Astrocyte (in vitro differentiated cells and primary cell): ENCODE results near the gene GRB10. TPM values are rescaled to one million over a fixed set of nuclear protein-coding genes. Genes with fewer than 3 reads are reported as not detected.

Experiments used
- DNase-seq: peaks from one replicate; pipeline ENCODE4 v3.0.0-alpha.2; 2010; ENCODE audit warnings: low read depth
- FAIRE-seq: peaks from 2 replicates; lab custom pipeline; 2011; peaks lifted over from hg19 to GRCh38; lab: Jason Lieb, UNC
- H2AFZ ChIP-seq: 2 replicates; pipeline ENCODE4 v1.6.0; 2012; ENCODE audit warnings: low read depth, low read length, inconsistent platforms
- H3K27ac ChIP-seq: 2 replicates; pipeline ENCODE4 v1.5.1; 2011; ENCODE audit warnings: low read depth, low read length, inconsistent platforms
- H3K27me3 ChIP-seq: 2 replicates; pipeline ENCODE4 v1.6.0; 2011; ENCODE audit warnings: low read length, inconsistent platforms; ENCODE audit not compliant: insufficient read depth
- H3K36me3 ChIP-seq: 2 replicates; pipeline ENCODE4 v1.5.1; 2011; ENCODE audit warnings: low read length, inconsistent platforms; ENCODE audit not compliant: insufficient read depth
- H3K4me1 ChIP-seq: 2 replicates; pipeline ENCODE4 v1.5.1; 2011; ENCODE audit warnings: low read length, inconsistent platforms; ENCODE audit not compliant: insufficient read depth
- H3K4me2 ChIP-seq: 2 replicates; pipeline ENCODE4 v1.6.0; 2012; ENCODE audit warnings: low read length, inconsistent platforms
- H3K4me3 ChIP-seq: 2 replicates; pipeline ENCODE4 v1.5.1; 2011; ENCODE audit warnings: low read depth, mild to moderate bottlenecking, low read length, inconsistent platforms; ENCODE audit not compliant: insufficient read depth
- H3K79me2 ChIP-seq: 2 replicates; pipeline ENCODE4 v1.6.0; 2012; ENCODE audit warnings: mild to moderate bottlenecking, low read length, inconsistent platforms; ENCODE audit not compliant: insufficient read depth
- H3K9ac ChIP-seq: 2 replicates; pipeline ENCODE4 v1.6.0; 2012; ENCODE audit warnings: mild to moderate bottlenecking, low read length, inconsistent platforms
- H3K9me3 ChIP-seq: 2 replicates; pipeline ENCODE4 v1.5.1; 2012; ENCODE audit warnings: low read depth, mild to moderate bottlenecking, low read length, inconsistent platforms; ENCODE audit not compliant: insufficient read depth
- H4K20me1 ChIP-seq: 2 replicates; pipeline ENCODE4 v1.6.0; 2012; ENCODE audit warnings: low read length, inconsistent platforms; ENCODE audit not compliant: insufficient read depth
- H3K27ac Mint-ChIP-seq: one replicate; pipeline ENCODE4 v1.8.0; 2021; ENCODE audit warnings: mild to moderate bottlenecking, mixed read lengths; ENCODE audit not compliant: unreplicated experiment
- H3K27me3 Mint-ChIP-seq: one replicate; pipeline ENCODE4 v1.8.0; 2021; ENCODE audit warnings: low read depth, mixed read lengths; ENCODE audit not compliant: unreplicated experiment
- H3K36me3 Mint-ChIP-seq: one replicate; pipeline ENCODE4 v1.8.0; 2021; ENCODE audit warnings: low read depth, mixed read lengths; ENCODE audit not compliant: unreplicated experiment
- H3K4me1 Mint-ChIP-seq: one replicate; pipeline ENCODE4 v1.8.0; 2021; ENCODE audit warnings: low read depth, mixed read lengths; ENCODE audit not compliant: unreplicated experiment
- H3K4me3 Mint-ChIP-seq: one replicate; pipeline ENCODE4 v1.8.0; 2021; ENCODE audit warnings: mild to moderate bottlenecking, moderate library complexity, mixed read lengths; ENCODE audit not compliant: unreplicated experiment
- H3K9me3 Mint-ChIP-seq: one replicate; pipeline ENCODE4 v1.8.0; 2021; ENCODE audit warnings: mild to moderate bottlenecking, mixed read lengths; ENCODE audit not compliant: unreplicated experiment
- EZH2 ChIP-seq: IDR thresholded peaks from 2 replicates; pipeline ENCODE4 v1.6.1; 2012; ENCODE audit warnings: mild to moderate bottlenecking, low read length, inconsistent platforms; ENCODE audit not compliant: insufficient read depth
- total RNA-seq: library from RNA; stranded (reverse); gene quantifications from 2 replicates; pipeline ENCODE4 v1.2.1, GENCODE V29; 2021
- TF ChIP-seq, protein P1 (sequence below): IDR thresholded peaks from 2 replicates; pipeline ENCODE4 v1.5.1; 2011; ENCODE audit warnings: low read depth, mild to moderate bottlenecking, inconsistent platforms, low read length, moderate library complexity; ENCODE audit not compliant: insufficient read depth

Gene GRB10
- total RNA-seq, 1 donor from 2014 or later: 81.9 TPM

DNA sequence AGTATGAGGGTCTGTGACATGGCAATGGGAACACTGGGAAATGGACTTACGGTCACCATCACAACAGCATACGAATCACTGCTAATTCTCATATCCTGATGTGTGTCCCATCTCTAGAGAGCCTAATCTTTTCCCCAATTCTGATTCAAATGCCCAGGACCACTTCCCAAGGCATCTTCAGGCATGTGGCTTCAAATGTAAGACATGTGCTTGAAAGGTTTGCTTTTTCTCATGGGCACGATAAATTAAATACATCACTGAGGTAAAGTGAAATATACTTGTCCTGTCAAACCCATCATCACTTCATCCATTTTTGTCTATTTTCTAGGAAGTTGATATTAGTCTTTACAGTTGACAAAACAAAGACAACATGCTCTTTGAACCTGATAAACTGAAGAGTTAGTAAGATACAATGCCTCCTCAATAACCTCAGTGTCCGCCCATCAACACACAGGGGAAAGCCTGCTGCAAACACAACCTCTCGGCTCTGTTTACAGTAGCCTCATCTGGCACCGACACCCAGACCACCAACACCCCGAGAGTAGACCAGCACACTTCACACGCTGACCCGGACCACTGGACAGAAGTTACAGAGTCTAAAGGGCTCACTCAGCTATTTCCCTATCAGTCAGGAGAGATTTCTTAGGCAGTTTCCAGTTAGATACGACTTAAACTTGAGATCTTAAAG is 24.8 kb downstream of the GRB10 start:
- Histone ChIP-seq H4K20me1 (peaks cover 96% of the 10 kb centered on the region), H3K9me3 (no peaks in the 10 kb centered on the region), H3K79me2 (peaks cover 99% of the 10 kb centered on the region), H2AFZ (no peak overlapping the region), H3K4me2 (no peak overlapping the region), H3K4me1 (no peaks in the 10 kb centered on the region), H3K36me3 (peaks cover 9% of the 10 kb centered on the region), H3K27ac (no peak overlapping the region), H3K9ac (no peak overlapping the region), H3K4me3 (no peak overlapping the region), H3K27me3 (no peaks in the 10 kb centered on the region)
- H3K4me3 Mint-ChIP-seq: no peak overlapping the region
- DNase-seq: no peak
- no peaks in the 10 kb centered on the region for H3K9me3 Mint-ChIP-seq
- H3K36me3 Mint-ChIP-seq: peaks cover 8% of the 10 kb centered on the region
- FAIRE-seq: no peak
- H3K4me1 Mint-ChIP-seq: peaks cover 12% of the 10 kb centered on the region
- TF ChIP-seq, protein P1, sequence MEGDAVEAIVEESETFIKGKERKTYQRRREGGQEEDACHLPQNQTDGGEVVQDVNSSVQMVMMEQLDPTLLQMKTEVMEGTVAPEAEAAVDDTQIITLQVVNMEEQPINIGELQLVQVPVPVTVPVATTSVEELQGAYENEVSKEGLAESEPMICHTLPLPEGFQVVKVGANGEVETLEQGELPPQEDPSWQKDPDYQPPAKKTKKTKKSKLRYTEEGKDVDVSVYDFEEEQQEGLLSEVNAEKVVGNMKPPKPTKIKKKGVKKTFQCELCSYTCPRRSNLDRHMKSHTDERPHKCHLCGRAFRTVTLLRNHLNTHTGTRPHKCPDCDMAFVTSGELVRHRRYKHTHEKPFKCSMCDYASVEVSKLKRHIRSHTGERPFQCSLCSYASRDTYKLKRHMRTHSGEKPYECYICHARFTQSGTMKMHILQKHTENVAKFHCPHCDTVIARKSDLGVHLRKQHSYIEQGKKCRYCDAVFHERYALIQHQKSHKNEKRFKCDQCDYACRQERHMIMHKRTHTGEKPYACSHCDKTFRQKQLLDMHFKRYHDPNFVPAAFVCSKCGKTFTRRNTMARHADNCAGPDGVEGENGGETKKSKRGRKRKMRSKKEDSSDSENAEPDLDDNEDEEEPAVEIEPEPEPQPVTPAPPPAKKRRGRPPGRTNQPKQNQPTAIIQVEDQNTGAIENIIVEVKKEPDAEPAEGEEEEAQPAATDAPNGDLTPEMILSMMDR: no peak
- TF ChIP-seq EZH2: no peak
- H3K27ac Mint-ChIP-seq: no peak overlapping the region
- H3K27me3 Mint-ChIP-seq: no peaks in the 10 kb centered on the region

DNA sequence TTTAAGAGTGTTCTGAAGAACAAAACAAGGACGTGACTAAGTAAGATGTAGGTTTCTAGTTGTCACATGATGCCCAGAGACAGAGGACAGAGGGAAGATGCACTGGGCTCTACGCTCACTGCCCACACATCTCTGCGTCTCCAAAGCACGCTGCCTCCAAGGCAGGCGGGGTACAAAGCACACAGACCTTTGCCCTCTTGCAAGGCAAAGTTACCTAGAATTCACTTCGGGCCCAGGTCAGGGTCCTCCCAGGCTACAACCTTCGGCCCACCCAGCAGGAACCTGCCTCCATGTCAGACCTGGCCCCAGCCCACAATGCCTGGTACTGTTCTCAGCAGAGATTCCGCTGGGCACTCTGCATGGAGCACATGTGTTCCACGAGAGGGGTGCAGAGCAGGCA is 26.5 kb downstream of the GRB10 start:
- Histone ChIP-seq H4K20me1 (peaks cover 96% of the 10 kb centered on the region), H3K9me3 (no peaks in the 10 kb centered on the region), H3K27me3 (no peaks in the 10 kb centered on the region), H3K9ac (no peak overlapping the region), H3K27ac (no peak overlapping the region), H3K4me1 (no peaks in the 10 kb centered on the region), H3K79me2 (peaks cover 100% of the 10 kb centered on the region), H2AFZ (no peak overlapping the region), H3K36me3 (peaks cover 6% of the 10 kb centered on the region), H3K4me3 (no peak overlapping the region), H3K4me2 (no peak overlapping the region)
- Mint-ChIP-seq H3K4me1 (peaks cover 9% of the 10 kb centered on the region), H3K27ac (no peak overlapping the region), H3K27me3 (no peaks in the 10 kb centered on the region), H3K4me3 (no peak overlapping the region), H3K36me3 (peaks cover 16% of the 10 kb centered on the region), H3K9me3 (no peaks in the 10 kb centered on the region)
- TF ChIP-seq, protein P1: no peak
- TF ChIP-seq EZH2: no peak
- FAIRE-seq (no peak), DNase-seq (no peak)

DNA sequence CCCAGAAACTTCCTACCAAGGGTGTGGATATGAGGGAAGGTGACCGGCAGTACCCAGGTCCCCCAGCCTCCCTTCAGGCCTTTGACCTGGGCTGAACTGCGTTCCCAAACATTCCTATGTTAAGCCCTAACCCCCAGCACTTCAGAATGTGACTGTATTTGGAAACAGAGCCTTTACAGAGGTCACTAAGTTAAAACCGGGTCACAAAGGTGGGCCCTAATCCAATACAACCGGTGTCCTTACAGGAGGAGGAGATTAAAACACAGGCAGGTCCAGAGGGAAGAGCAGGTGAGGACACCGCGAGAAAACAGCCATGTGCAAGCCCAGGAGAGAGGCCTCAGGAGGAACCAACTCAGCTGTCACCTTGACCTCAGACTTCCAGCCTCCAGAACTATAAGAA is 28.0 kb downstream of the GRB10 start:
- H4K20me1 ChIP-seq: peaks cover 98% of the 10 kb centered on the region

More for the DNA sequence above, 28.0 kb downstream of the GRB10 start:
- Histone ChIP-seq H3K36me3 (peaks cover 5% of the 10 kb centered on the region), H3K4me1 (no peaks in the 10 kb centered on the region), H3K4me2 (no peak overlapping the region), H3K27ac (no peak overlapping the region), H3K27me3 (no peaks in the 10 kb centered on the region), H3K9ac (no peak overlapping the region), H3K4me3 (no peak overlapping the region), H2AFZ (no peak overlapping the region), H3K9me3 (no peaks in the 10 kb centered on the region), H3K79me2 (peaks cover 100% of the 10 kb centered on the region)
- Mint-ChIP-seq H3K27me3 (no peaks in the 10 kb centered on the region), H3K9me3 (no peaks in the 10 kb centered on the region), H3K4me1 (peaks cover 12% of the 10 kb centered on the region), H3K4me3 (no peak overlapping the region), H3K36me3 (peaks cover 24% of the 10 kb centered on the region), H3K27ac (no peak overlapping the region)
- FAIRE-seq: no peak
- no peak for DNase-seq
- no peak for TF ChIP-seq EZH2
- TF ChIP-seq, protein P1: no peak
